GM12878 (cell line): ENCODE data around the gene CHST13. TPM values are rescaled to one million over a fixed set of nuclear protein-coding genes. Genes with fewer than 3 reads are reported as not detected.

Experiments used
- ATAC-seq: fragments of 200-7000 bp; cut with Tn5 transposase; 3 replicates; pipeline ENCODE4 v1.9.1; 2020; ENCODE audit warnings: mild to moderate bottlenecking, moderate library complexity
- BruUV-seq: library from RNA; stranded (reverse); fragments of 400-500 nt; replicated peaks from 2 replicates; lab custom pipeline; 2021; lab: Mats Ljungman, UMichigan
- CTCF ChIA-PET: fragments of 300-600 bp; sonication (Branson Sonifier 250); formaldehyde crosslinking; extraction: SDS; loops from one replicate; lab custom pipeline; 2021; ENCODE audit warnings: inconsistent platforms; lab: Yijun Ruan, JAX
- POLR2A ChIA-PET: fragments of 350-600 bp; formaldehyde crosslinking; extraction: SDS; loops from one replicate; lab custom pipeline; 2021; ENCODE audit warnings: inconsistent platforms; lab: Charles Lee
- RAD21 ChIA-PET: fragments of 300-600 bp; sonication (Branson Sonifier 250); formaldehyde crosslinking; loops from one replicate; lab custom pipeline; 2023; ENCODE audit warnings: antibody characterized with exemption; ENCODE audit not compliant: unreplicated experiment; lab: Charles Lee
- SMC1A ChIA-PET: fragments of 300-600 bp; sonication (Branson Sonifier 250); formaldehyde crosslinking; loops from one replicate; lab custom pipeline; 2023; ENCODE audit not compliant: unreplicated experiment, uncharacterized antibody; lab: Charles Lee
- DNase-seq: peaks from one replicate; pipeline ENCODE4 v3.0.0-alpha.2; 2011; ENCODE audit warnings: low read depth, low spot score
- FAIRE-seq: peaks from 3 replicates; lab custom pipeline; 2011; peaks lifted over from hg19 to GRCh38; lab: Jason Lieb, UNC
- H2AFZ ChIP-seq: 2 replicates; pipeline ENCODE4 v1.6.0; 2011; ENCODE audit warnings: low read depth, low read length, control low read depth; ENCODE audit not compliant: control insufficient read depth
- H3K27ac ChIP-seq: 2 replicates; pipeline ENCODE4 v1.5.1; 2011; ENCODE audit warnings: control low read depth; ENCODE audit not compliant: control insufficient read depth, insufficient read depth
- H3K27me3 ChIP-seq, 2 experiments: replicated peaks in 1 of 2; 2 replicates each; pipeline versions ENCODE4 v1.6.0 to v1.6.1; 2011; ENCODE audit warnings: low read length in 1 of 2; ENCODE audit not compliant: control insufficient read depth in 2 of 2, insufficient read depth in 2 of 2
- H3K36me3 ChIP-seq, 2 experiments: 2 replicates each; pipeline ENCODE4 v1.5.1; 2011; ENCODE audit warnings: low read length in 1 of 2; ENCODE audit not compliant: control insufficient read depth in 2 of 2, insufficient read depth in 2 of 2
- H3K4me1 ChIP-seq: 2 replicates; pipeline ENCODE4 v1.6.1; 2011; ENCODE audit warnings: mild to moderate bottlenecking, low read length, moderate library complexity, mixed read lengths; ENCODE audit not compliant: control insufficient read depth, insufficient read depth
- H3K4me2 ChIP-seq: 2 replicates; pipeline ENCODE4 v1.6.0; 2011; ENCODE audit warnings: control low read depth; ENCODE audit not compliant: control insufficient read depth, insufficient read depth
- H3K4me3 ChIP-seq: fragments of 200-600 bp; sonication (generic); 2 replicates; pipeline ENCODE4 v1.5.1; 2016
- H3K79me2 ChIP-seq: 2 replicates; pipeline ENCODE4 v1.6.0; 2011; ENCODE audit warnings: low read length; ENCODE audit not compliant: control insufficient read depth, insufficient read depth
- H3K9ac ChIP-seq: 2 replicates; pipeline ENCODE4 v1.8.0; 2011; ENCODE audit warnings: low read length, control low read depth, mixed read lengths; ENCODE audit not compliant: control insufficient read depth, insufficient read depth
- H3K9me3 ChIP-seq: replicated peaks from 3 replicates; pipeline ENCODE4 v1.5.1; 2011; ENCODE audit warnings: mild to moderate bottlenecking, low read length; ENCODE audit not compliant: control insufficient read depth, insufficient read depth
- H4K20me1 ChIP-seq: 2 replicates; pipeline ENCODE4 v1.6.0; 2011; ENCODE audit not compliant: control insufficient read depth, insufficient read depth
- ATF2 ChIP-seq: IDR thresholded peaks from 2 replicates; pipeline ENCODE4 v1.6.1; 2012; ENCODE audit warnings: low read length, inconsistent platforms
- BRCA1 ChIP-seq: IDR thresholded peaks from 2 replicates; pipeline ENCODE4 v1.6.1; 2011; ENCODE audit warnings: low read depth, low read length, improper control_type of control experiment
- CHD4 ChIP-seq: fragments of 200-600 bp; sonication (generic); IDR thresholded peaks from 2 replicates; pipeline ENCODE4 v1.6.1; 2016; ENCODE audit warnings: mild to moderate bottlenecking
- ESRRA ChIP-seq: IDR thresholded peaks from 2 replicates; pipeline ENCODE4 v1.6.1; 2012; ENCODE audit warnings: mild to moderate bottlenecking, low read length, improper control_type of control experiment
- IKZF1 ChIP-seq: fragments of 450-650 bp; conservative IDR thresholded peaks from 2 replicates; pipeline ENCODE4 v1.6.1; 2017; ENCODE audit warnings: antibody characterized with exemption, mild to moderate bottlenecking
- IRF4 ChIP-seq: IDR thresholded peaks from 2 replicates; pipeline ENCODE4 v1.6.1; 2011; ENCODE audit warnings: low read depth, low read length
- POLR2AphosphoS5 ChIP-seq: IDR thresholded peaks from 2 replicates; pipeline ENCODE4 v1.6.1; 2011; ENCODE audit warnings: mild to moderate bottlenecking, low read length, inconsistent platforms
- WGBS: methylation state at CpG from one replicate; pipeline ENCODE4 v1.1.6; 2016; ENCODE audit warnings: low lambda C conversion rate; ENCODE audit not compliant: insufficient replicate concordance, insufficient coverage; ENCODE audit errors: missing lambda C conversion rate; 5-methylcytosine and 5-hydroxymethylcytosine counted together
- in situ Hi-C: fragments of 300-500 bp; cut with MboI; formaldehyde crosslinking; loops from 9 replicates; pipeline ENCODE4 v1.14.3; 2018; ENCODE audit warnings: mixed read lengths
- intact Hi-C: fragments of 100-400 bp; cut with micrococcal nuclease; formaldehyde crosslinking; loops from one replicate; pipeline ENCODE4 v1.14.2; 2022; ENCODE audit not compliant: unreplicated experiment
- polyA plus RNA-seq, 11 experiments: library from polyadenylated mRNA; depleted of rRNA in 4 of 11; unstranded in 6 of 11; stranded (reverse) in 5 of 11; fragments of >200 nt; fragmentation: Nextera tagmentation in 4 of 11; fragmentation: Illumina TruSeq in 1 of 11; extraction: Ambion mirVana in 4 of 11; extraction: Trizol in 1 of 11; gene quantifications; 1 replicate in 1 of 11; 2 replicates in 10 of 11; pipeline versions ENCODE4 v1.2.1 to v1.2.3, GENCODE V29; 2011 to 2016; ENCODE audit warnings: inconsistent platforms in 2 of 11, missing spikeins in 2 of 11, low read depth in 1 of 11
- total RNA-seq, 4 experiments: library from RNA; depleted of rRNA in 3 of 4; stranded (reverse); fragments of >200 nt in 3 of 4; fragmentation: Illumina TruSeq in 1 of 4; extraction: Trizol in 1 of 4; gene quantifications; 2 replicates each; pipeline versions ENCODE4 v1.2.1 to v1.2.3, GENCODE V29; 2013 to 2021

Gene CHST13
- total and polyA plus RNA-seq, 10 of the 15 experiments (the other 5 are each of a cell fraction or from before 2014, with no cell fraction given): not detected

GRCh38 chr3:126551839-126552687 is 28.1 kb downstream of the CHST13 start (continued):
- TF ChIP-seq ESRRA: no peak
- TF ChIP-seq CHD4: no peak
- no peak for TF ChIP-seq IRF4
- no peak for TF ChIP-seq POLR2AphosphoS5
- no peak for TF ChIP-seq BRCA1

- FAIRE-seq (no peak), ATAC-seq (no peak), DNase-seq (no peak)
- Histone ChIP-seq H3K4me2 (no peak overlapping the region), H3K4me1 (no peaks in the 10 kb centered on the region), H2AFZ (no peak overlapping the region), H4K20me1 (no peaks in the 10 kb centered on the region), H3K9me3 (no peaks in the 10 kb centered on the region), H3K9ac (no peak overlapping the region), H3K36me3 (no peaks in the 10 kb centered on the region), H3K27ac (no peak overlapping the region), H3K4me3 (no peak overlapping the region), H3K79me2 (no peaks in the 10 kb centered on the region), H3K27me3 (peaks cover 0 to 2% of the 10 kb centered on the region in 2 experiments; a peak in 1 of 4 replicates)
- ChIA-PET POLR2A (no interaction called here), SMC1A (no interaction called here), CTCF (no interaction called here), RAD21 (no interaction called here)
- intact Hi-C loops (no loop called here), in situ Hi-C loops (no loop called here)
- TF ChIP-seq ATF2: no peak
- no peak for TF ChIP-seq IKZF1
- no TSS peak for BruUV-seq
- WGBS: 26% methylated on average over 14 of the region's 14 CpGs
These were observed 28.8 kb downstream of the CHST13 start for GRCh38 chr3:126552688-126553283.
